GM23248 (cell line): ENCODE measurements around the gene LYSMD3. TPM values are rescaled to one million over a fixed set of nuclear protein-coding genes. Genes with fewer than 3 reads are reported as not detected.

Experiments
- DNase-seq: peaks from one replicate; pipeline ENCODE4 v3.0.0-alpha.2; 2015
- H2AFZ ChIP-seq: fragments of 200-600 bp; sonication (generic); 2 replicates; pipeline ENCODE4 v1.6.1; 2016; ENCODE audit warnings: antibody characterized with exemption
- H3F3A ChIP-seq: fragments of 200-600 bp; sonication (generic); 2 replicates; pipeline ENCODE4 v1.6.1; 2016; ENCODE audit warnings: mild to moderate bottlenecking, antibody characterized with exemption, mixed run types; ENCODE audit not compliant: insufficient read depth
- H3K27ac ChIP-seq: fragments of 200-600 bp; sonication (generic); 2 replicates; pipeline ENCODE4 v1.5.1; 2016; ENCODE audit warnings: mild to moderate bottlenecking
- H3K27me3 ChIP-seq: fragments of 200-600 bp; sonication (generic); replicated peaks from 2 replicates; pipeline ENCODE4 v1.6.1; 2016; ENCODE audit warnings: mild to moderate bottlenecking; ENCODE audit not compliant: insufficient read depth
- H3K36me3 ChIP-seq: fragments of 200-600 bp; sonication (generic); 2 replicates; pipeline ENCODE4 v1.6.1; 2016; ENCODE audit warnings: low read depth, mild to moderate bottlenecking
- H3K4me1 ChIP-seq: fragments of 200-600 bp; sonication (generic); 2 replicates; pipeline ENCODE4 v1.6.1; 2016; ENCODE audit warnings: mild to moderate bottlenecking; ENCODE audit not compliant: insufficient read depth
- H3K4me2 ChIP-seq: fragments of 200-600 bp; sonication (generic); one replicate; pipeline ENCODE4 v1.6.1; 2016; ENCODE audit warnings: mild to moderate bottlenecking; ENCODE audit not compliant: unreplicated experiment
- H3K4me3 ChIP-seq: fragments of 200-600 bp; sonication (generic); 2 replicates; pipeline ENCODE4 v1.5.1; 2016; ENCODE audit warnings: mild to moderate bottlenecking
- H3K79me2 ChIP-seq: fragments of 200-600 bp; sonication (generic); 2 replicates; pipeline ENCODE4 v1.6.1; 2016; ENCODE audit warnings: mild to moderate bottlenecking; ENCODE audit not compliant: insufficient read depth
- H3K9ac ChIP-seq: fragments of 200-600 bp; sonication (generic); 2 replicates; pipeline ENCODE4 v1.6.1; 2016; ENCODE audit warnings: mild to moderate bottlenecking
- H3K9me2 ChIP-seq: fragments of 200-600 bp; sonication (generic); 2 replicates; pipeline ENCODE4 v1.6.1; 2016; ENCODE audit warnings: mixed run types, mild to moderate bottlenecking, moderate library complexity; ENCODE audit not compliant: insufficient read depth
- H3K9me3 ChIP-seq: fragments of 200-600 bp; sonication (generic); one replicate; pipeline ENCODE4 v1.6.1; 2017; ENCODE audit warnings: low read depth
- H4K20me1 ChIP-seq: fragments of 200-600 bp; sonication (generic); 2 replicates; pipeline ENCODE4 v1.6.0; 2016; ENCODE audit not compliant: insufficient read depth
- EZH2 ChIP-seq: fragments of 200-600 bp; sonication (generic); IDR thresholded peaks from 2 replicates; pipeline ENCODE4 v1.6.1; 2018; ENCODE audit warnings: antibody characterized with exemption, mild to moderate bottlenecking; ENCODE audit not compliant: insufficient read depth, poor library complexity, severe bottlenecking
- EZH2phosphoT487 ChIP-seq: fragments of 200-600 bp; sonication (generic); IDR thresholded peaks from 2 replicates; pipeline ENCODE4 v1.6.1; 2018; ENCODE audit warnings: antibody characterized with exemption, moderate library complexity, mild to moderate bottlenecking, low read depth; ENCODE audit not compliant: insufficient read depth
- WGBS, 2 experiments: methylation state at CpG; one replicate each; pipeline ENCODE4 v1.1.6; 2015 to 2017; ENCODE audit warnings: low lambda C conversion rate in 2 of 2, low coverage in 1 of 2; ENCODE audit errors: missing lambda C conversion rate in 2 of 2; 5-methylcytosine and 5-hydroxymethylcytosine counted together
- in situ Hi-C: fragments of 300-500 bp; cut with MboI; formaldehyde crosslinking; loops from 2 replicates; pipeline ENCODE4 v1.15.0; 2020
- polyA plus RNA-seq: library from polyadenylated mRNA; unstranded; fragments of >200 nt; fragmentation: Nextera tagmentation; extraction: Ambion mirVana; gene quantifications from 2 replicates; pipeline ENCODE4 v1.2.1, GENCODE V29; 2016
- total RNA-seq: library from RNA; depleted of rRNA; stranded (reverse); fragments of >200 nt; shearing (Covaris generic); gene quantifications from 2 replicates; pipeline ENCODE4 v1.2.3, GENCODE V29; 2014

Gene LYSMD3
- total and polyA plus RNA-seq, 2 experiments from 2014 or later: 20.1 to 22.6 TPM

GRCh38 chr5:90519081-90519480 lies 10.3 kb downstream of the LYSMD3 start:
- 94 to 95% methylated on average over 7 of the region's 7 CpGs for WGBS, 2 experiments
- Histone ChIP-seq H3K4me2 (no peak overlapping the region), H3K4me3 (no peak overlapping the region), H3K36me3 (peaks cover 33% of the 10 kb centered on the region), H3K27ac (no peak overlapping the region), H3K27me3 (no peaks in the 10 kb centered on the region), H3K4me1 (peaks cover 9% of the 10 kb centered on the region; the same call in 1 of the 2 replicates), H4K20me1 (no peaks in the 10 kb centered on the region), H3K9me2 (no peaks in the 10 kb centered on the region), H3K79me2 (0 out of 2 replicates have a peak, but pooled peaks cover 3% of the 10 kb centered on the region), H3F3A (0 out of 2 replicates have a peak, but pooled peaks cover 7% of the 10 kb centered on the region), H3K9ac (no peak overlapping the region), H3K9me3 (no peaks in the 10 kb centered on the region), H2AFZ (no peak overlapping the region)
- in situ Hi-C loops: no loop called here
- DNase-seq: no peak
- TF ChIP-seq EZH2phosphoT487 (no peak), EZH2 (no peak)

DNA sequence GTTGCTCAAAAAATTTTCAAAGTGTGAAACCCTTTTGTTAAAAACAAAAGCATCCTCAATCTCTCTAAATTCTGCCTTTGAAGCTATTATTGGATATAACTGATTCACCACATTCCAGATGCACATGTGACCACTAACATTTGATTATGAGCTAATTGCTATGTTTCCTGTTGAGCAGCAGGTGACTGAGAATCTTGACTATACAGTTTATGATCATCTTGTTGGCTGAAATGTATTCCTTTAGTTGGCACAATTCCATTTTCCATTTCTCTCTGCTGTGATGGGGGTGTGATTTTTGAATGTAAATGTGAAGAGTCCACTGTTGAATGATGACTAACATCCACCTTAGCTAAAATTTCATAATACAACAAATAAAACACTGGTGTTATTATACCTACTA lies 10.7 kb downstream of the LYSMD3 start:
- no peak overlapping the region for H3K9ac ChIP-seq
- DNase-seq: peak; percentile 28
- H3K9me2 ChIP-seq: no peaks in the 10 kb centered on the region
- no peak for TF ChIP-seq EZH2phosphoT487
- TF ChIP-seq EZH2: no peak
- H3K9me3 ChIP-seq: no peaks in the 10 kb centered on the region
- no peak overlapping the region for H3K4me2 ChIP-seq
- H3K27ac ChIP-seq: no peak overlapping the region
- H2AFZ ChIP-seq: no peak overlapping the region
- no peak overlapping the region for H3K4me3 ChIP-seq
- 0 out of 2 replicates have a peak, but pooled peaks cover 3% of the 10 kb centered on the region for H3K79me2 ChIP-seq
- no peaks in the 10 kb centered on the region for H4K20me1 ChIP-seq
- 0 out of 2 replicates have a peak, but pooled peaks cover 7% of the 10 kb centered on the region for H3F3A ChIP-seq
- peaks cover 30% of the 10 kb centered on the region for H3K36me3 ChIP-seq
- in situ Hi-C loops: no loop called here
- no peaks in the 10 kb centered on the region for H3K27me3 ChIP-seq
- 0 out of 2 replicates have a peak, but pooled peaks cover 5% of the 10 kb centered on the region for H3K4me1 ChIP-seq

DNA sequence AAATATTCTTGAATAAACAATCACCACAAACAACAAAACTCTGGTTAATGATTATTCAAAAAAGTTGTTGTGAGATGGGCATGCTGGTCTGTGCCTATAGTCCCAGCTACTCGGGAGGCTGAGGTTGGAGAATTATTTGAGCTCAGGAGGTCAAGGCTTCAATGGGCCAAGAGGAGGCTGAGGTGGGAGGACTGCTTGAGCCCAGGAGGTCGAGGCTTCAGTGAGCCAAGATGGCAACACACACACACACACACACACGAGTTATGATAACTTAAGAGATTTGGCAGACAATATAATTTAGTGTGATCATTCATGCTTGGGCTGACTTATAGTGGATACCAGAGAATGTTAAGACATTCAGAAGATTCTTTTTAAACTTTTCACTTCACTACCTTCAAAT lies 14.9 kb downstream of the LYSMD3 start:
- H3K9ac ChIP-seq: no peak overlapping the region
- H3K4me1 ChIP-seq: peaks cover 12% of the 10 kb centered on the region; the same call in 1 of the 2 replicates
- H3K36me3 ChIP-seq: peaks cover 15% of the 10 kb centered on the region
- H2AFZ ChIP-seq: no peak overlapping the region
- DNase-seq: no peak
- H3F3A ChIP-seq: peaks cover 14% of the 10 kb centered on the region; the same call in 1 of the 2 replicates
- H3K4me3 ChIP-seq: no peak overlapping the region
- no peak for TF ChIP-seq EZH2phosphoT487
- no peak for TF ChIP-seq EZH2
- no peaks in the 10 kb centered on the region for H3K27me3 ChIP-seq
- H3K9me2 ChIP-seq: no peaks in the 10 kb centered on the region
- H3K4me2 ChIP-seq: no peak overlapping the region
- H3K27ac ChIP-seq: no peak overlapping the region
- in situ Hi-C loops: no loop called here
- no peaks in the 10 kb centered on the region for H3K79me2 ChIP-seq
- no peaks in the 10 kb centered on the region for H3K9me3 ChIP-seq
- WGBS, 2 experiments: 94 to 95% methylated on average over 3 of the region's 3 CpGs
- H4K20me1 ChIP-seq: no peaks in the 10 kb centered on the region

- Histone ChIP-seq H3K9me3 (no peaks in the 10 kb centered on the region), H3F3A (peaks cover 10% of the 10 kb centered on the region; the same call in 1 of the 2 replicates), H3K4me1 (peaks cover 8% of the 10 kb centered on the region; the same call in 1 of the 2 replicates), H3K9ac (no peak overlapping the region), H3K79me2 (no peaks in the 10 kb centered on the region), H3K36me3 (peaks cover 6% of the 10 kb centered on the region; the same call in 1 of the 2 replicates), H4K20me1 (no peaks in the 10 kb centered on the region), H3K9me2 (no peaks in the 10 kb centered on the region), H3K27me3 (no peaks in the 10 kb centered on the region), H3K4me2 (no peak overlapping the region), H2AFZ (no peak overlapping the region), H3K4me3 (no peak overlapping the region), H3K27ac (no peak overlapping the region)
- whole genome bisulfite sequencing, 2 experiments: 96 to 97% methylated on average over 1 of the region's 1 CpG
- no peak for TF ChIP-seq EZH2phosphoT487
- TF ChIP-seq EZH2: no peak
- in situ Hi-C loops: no loop called here
- no peak for DNase-seq
These were observed 18.9 kb downstream of the LYSMD3 start for GRCh38 chr5:90510438-90510837.

GRCh38 chr5:90506221-90506620 lies 23.2 kb downstream of the LYSMD3 start:
- Histone ChIP-seq H3K4me3 (no peak overlapping the region), H2AFZ (no peak overlapping the region), H3K27me3 (no peaks in the 10 kb centered on the region), H3F3A (no peaks in the 10 kb centered on the region), H4K20me1 (no peaks in the 10 kb centered on the region), H3K4me2 (no peak overlapping the region), H3K36me3 (no peaks in the 10 kb centered on the region), H3K9me2 (no peaks in the 10 kb centered on the region), H3K79me2 (no peaks in the 10 kb centered on the region), H3K4me1 (peaks cover 7% of the 10 kb centered on the region), H3K27ac (no peak overlapping the region), H3K9ac (no peak overlapping the region), H3K9me3 (no peaks in the 10 kb centered on the region)
- in situ Hi-C loops: no loop called here
- no peak for DNase-seq
- TF ChIP-seq EZH2: no peak
- TF ChIP-seq EZH2phosphoT487: no peak
